HG03442 (cell line): ENCODE data around the gene NRP2.
A peak's percentile ranks its signal among the peaks of the same experiment; 100 is the strongest.

Experiments
- ATAC-seq: cut with Tn5 transposase; IDR thresholded peaks from one replicate; pipeline ENCODE4 v1.9.1; 2021; ENCODE audit warnings: mild to moderate bottlenecking, moderate library complexity; ENCODE audit not compliant: unreplicated experiment

NRP2 gene

DNA sequence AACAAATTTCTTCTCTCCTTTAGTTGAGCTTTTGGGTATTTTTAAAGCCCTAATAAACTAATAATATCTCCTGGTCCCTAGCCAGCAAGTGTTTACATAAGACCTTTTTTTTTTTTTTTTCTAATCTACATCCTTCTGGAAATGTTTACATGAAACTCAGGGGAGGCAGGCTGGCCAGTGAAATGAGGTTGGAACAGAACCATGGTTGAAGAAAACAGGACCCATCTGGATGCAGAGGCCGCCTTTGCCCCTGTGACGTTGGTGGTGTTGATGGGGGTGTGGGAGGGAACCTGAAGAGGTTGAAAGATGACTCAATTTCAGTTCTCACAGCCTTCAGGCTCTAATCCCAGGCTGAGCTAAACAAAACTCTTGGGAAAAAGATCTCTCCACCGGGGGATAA, 118.5 kb downstream of the NRP2 start:
- no peak for ATAC-seq

GRCh38 chr2:205802065-205802464, 119.8 kb downstream of the NRP2 start:
- ATAC-seq: no peak

DNA sequence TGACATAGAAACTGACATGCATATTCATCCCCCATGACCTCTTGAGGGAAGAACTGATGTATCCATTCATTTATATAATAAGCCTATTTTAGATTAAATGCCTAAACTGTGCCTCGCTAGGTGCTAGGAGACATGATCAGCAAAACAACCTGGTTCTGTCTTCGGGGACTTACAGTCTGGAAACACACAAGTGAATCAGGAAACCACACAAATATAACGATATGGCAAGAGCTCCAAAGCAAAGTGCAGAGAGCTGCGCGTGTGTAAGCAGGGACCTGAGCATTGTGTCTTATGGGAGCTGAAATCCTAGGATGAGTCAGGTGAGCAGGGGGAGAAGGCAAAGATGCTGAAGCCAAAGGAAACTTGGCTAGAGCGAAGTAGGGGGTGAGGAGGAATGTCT, 120.6 kb downstream of the NRP2 start:
- ATAC-seq: no peak

GRCh38 chr2:205803500-205803899, 121.2 kb downstream of the NRP2 start:
- ATAC-seq: no peak

GRCh38 chr2:205805136-205805535, 122.8 kb downstream of the NRP2 start:
- ATAC-seq: no peak

DNA sequence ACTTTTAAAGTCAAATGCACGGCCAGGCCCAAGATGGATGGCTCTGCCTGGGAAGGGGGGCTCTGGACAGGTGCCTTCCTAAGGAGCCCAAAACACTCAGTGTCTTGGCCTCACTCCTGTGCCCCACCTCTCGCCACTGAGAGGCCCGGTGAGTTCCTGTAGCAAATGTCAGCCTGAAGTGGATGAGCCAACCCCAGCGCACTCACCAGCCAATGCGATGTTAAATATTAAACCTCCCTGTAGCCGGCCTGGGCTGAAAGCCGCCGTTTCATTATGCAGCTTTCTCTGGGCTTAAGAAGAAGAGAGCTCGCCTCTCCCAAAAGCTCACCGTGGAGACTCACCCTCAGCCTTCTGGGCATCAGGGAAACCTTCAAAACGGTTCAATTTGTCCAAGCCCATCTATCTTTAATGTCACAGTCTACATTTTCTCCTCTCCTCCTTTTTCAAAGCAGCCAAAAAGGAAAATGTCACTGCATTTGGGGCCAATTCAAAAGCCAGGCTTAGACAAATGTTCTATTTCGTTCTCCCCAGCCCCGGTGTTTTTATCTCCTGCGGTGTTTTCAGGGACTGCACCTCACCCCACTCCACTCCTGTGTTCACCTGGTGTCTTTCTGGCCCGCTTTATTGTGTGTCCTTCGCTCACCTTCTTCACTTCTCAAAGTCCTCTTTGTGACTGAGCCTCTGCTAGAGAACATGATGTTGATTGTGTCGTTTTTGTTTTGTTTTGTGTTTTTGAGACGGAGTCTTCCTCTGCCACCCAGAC, 124.0 kb downstream of the NRP2 start:
- ATAC-seq: no peak

GRCh38 chr2:205807229-205807628, 124.9 kb downstream of the NRP2 start:
- no peak for ATAC-seq

DNA sequence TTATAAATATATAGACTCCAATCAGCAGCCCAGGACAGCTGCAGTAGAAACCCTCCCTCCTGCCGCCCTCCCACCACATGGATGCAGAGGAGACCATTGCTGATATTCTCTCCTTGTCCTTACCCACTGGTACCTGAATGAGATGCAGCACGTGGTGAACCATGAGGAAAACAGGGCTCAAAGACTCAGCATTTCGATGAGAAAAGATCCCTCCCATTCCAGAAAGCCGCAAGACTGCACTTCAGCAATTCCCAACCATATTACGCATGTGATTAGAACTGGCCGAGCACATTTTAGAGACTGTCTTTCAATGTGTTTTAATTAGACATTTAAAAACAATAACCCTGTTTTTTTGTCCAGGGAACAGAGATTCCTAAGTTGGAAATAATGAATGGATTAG, 125.5 kb downstream of the NRP2 start:
- no peak for ATAC-seq

DNA sequence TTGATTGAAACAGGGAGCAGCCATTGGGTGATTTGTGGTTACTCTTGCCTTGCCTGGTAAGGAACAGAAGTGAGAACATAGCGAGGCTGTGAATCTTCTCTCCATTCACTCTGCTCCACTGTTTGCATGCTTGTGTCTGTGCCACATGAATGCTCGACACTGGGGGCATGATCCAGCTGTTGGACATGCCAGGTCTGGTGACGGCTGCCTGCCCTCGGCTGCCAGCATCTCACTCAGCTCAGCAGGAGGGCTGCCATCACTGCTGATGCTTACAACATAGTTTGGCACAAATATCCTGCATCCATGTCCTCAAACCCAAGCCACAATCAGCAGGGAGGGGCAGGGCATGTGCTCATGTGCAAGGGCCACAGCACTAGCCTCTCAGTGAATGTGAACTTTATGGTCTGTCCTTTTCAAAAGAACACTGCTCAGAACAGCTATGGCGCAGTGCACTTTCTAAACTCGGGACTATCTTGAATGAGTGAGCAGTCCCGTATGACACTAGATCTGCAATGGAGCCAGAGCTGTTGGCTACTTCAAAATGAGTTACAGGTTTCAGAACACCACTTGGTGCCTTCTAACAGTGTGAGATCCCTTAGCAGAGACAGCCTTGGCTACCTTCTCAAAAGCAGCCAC, 126.3 kb downstream of the NRP2 start:
- no peak for ATAC-seq

DNA sequence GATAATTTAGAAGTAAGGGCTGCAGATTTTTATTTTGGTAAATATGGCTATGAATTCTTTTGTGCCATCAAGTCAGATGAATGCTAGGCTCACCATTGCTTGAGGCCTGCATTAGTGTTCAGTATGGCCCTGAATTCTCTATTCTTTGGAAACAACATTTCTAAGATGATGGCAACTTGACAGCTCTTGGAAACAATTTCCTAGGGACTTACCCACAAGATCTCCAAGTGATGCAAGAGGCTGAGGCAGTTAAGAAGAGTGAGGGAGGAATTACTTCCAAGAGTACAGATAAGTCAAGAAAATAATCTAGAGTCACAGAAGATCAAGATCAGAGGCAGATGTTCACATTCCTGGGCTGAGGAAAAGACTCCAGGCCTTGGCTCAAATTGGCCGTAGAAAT, 129.1 kb downstream of the NRP2 start:
- ATAC-seq: no peak

GRCh38 chr2:205814039-205814364, 131.7 kb downstream of the NRP2 start:
- no peak for ATAC-seq

- ATAC-seq: no peak
These were observed 133.4 kb downstream of the NRP2 start for GRCh38 chr2:205815673-205816072.

DNA sequence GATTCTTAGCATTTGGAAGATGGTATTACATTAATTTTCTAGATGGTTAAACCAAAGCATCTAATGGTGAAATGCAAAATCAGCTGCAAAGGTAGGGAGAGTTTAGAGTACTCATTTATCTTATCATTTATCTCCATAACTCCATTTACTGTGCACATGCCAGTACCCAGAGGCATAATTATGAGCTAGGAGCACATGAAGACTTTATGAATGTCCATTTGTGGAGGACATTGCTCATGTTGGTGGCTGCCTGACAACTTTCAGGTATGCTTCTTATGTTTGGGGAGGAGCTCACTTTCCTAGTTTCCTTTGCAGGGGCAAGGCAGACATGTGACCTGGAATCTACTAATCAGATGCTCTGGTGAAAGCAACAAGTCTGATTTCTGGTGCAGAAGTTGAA, 134.0 kb downstream of the NRP2 start:
- no peak for ATAC-seq

DNA sequence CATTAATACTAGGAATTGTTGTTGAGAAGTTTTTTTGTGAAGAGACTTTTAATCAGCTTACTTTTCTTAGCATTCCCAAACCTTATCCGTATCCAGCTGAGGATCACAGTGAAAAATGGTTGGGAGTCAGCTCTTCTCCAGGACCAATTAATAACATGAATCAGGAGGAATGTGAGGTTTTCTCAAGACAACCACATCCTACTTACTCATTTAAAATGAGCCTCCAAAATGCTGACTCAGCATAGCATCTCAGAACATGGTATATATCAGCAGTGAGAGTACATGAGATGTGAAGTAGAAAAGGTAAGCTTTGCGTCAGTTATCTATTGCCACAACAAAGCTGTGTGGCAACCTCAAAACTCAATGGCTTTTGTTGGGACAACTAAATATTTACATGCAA, 140.3 kb downstream of the NRP2 start:
- ATAC-seq: no peak

DNA sequence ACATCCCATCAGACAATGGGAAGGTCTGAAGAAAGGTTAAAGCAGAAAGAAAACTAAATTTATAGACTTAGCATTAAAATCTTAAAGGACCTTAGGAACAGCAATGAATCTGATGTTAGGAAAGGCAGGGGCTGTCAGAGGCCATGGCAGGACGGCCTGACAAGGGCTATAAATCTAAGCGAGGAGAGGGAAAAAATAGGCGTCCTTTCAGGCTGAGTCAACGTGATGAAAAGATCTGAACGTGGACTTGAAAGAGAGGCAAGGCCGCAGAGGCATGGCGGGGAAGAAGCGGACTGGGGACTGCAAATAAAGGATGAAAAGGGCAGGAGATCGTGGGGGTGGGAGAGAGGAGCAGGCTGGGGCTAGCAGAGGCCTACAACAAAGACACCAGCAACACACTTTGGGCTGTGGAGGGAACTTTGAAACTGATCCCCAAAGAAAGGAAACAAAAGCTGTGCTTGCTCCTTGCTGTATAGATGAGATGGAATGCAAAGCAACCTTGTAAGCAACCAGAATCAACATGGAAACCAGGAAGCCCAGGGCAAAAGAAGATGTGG, 145.6 kb downstream of the NRP2 start:
- no peak for ATAC-seq

GRCh38 chr2:205833864-205834263, 151.6 kb downstream of the NRP2 start:
- no peak for ATAC-seq

DNA sequence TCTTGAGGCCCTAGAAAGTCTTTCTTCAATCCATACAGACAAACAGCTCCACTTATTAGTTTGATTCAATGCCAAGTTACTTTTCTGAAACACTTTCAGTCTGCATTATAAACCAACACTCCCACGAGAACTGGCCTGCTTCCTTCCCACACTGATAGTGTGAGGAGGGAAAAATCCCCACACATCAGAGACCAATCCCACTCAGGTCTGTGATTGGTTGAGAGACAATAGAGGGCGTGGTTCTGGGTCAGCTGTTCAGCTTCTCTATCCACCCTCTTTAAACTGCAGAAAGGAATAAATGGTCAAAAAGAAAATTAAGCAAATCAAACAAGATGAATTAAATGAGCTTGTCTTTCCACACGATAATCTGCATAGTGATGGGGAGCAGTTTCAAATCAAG, 152.5 kb downstream of the NRP2 start:
- ATAC-seq: peak; percentile 79

- no peak for ATAC-seq
These were observed 153.0 kb downstream of the NRP2 start for GRCh38 chr2:205835251-205835791.

DNA sequence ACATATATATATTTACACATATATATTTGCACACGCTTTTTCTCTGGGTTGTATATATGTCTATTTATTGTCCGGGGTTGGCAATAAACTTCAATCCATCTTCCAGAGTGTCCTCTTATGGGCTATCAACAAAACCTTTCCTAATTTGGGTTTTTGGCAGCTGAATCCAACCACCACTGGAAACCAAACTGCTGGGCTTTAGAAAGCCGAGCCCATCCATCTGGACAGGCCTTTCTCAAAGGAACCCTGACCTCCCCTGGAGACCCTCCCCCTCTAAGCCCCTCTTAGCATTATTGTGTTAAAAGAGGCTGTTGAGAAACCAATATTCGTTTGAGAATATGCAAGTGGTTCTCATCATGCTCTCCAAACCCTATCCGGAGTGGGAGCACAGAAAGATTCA, 153.6 kb downstream of the NRP2 start:
- no peak for ATAC-seq

GRCh38 chr2:205836477-205837221, 154.3 kb downstream of the NRP2 start:
- no peak for ATAC-seq

- no peak for ATAC-seq
These were observed 155.4 kb downstream of the NRP2 start for GRCh38 chr2:205837663-205838062.

- no peak for ATAC-seq
These were observed 163.1 kb downstream of the NRP2 start for GRCh38 chr2:205845446-205845845.
